NK-92 (cell line): ENCODE results near the gene SYNPO2L.
"Not testable (repeated sequence)": the region's sequence is repeated elsewhere in the genome, so short reads cannot be mapped to it uniquely, and the experiment has no call there.

Experiments
- DNase-seq: peaks from one replicate; lab custom pipeline; 2025; ENCODE audit not compliant: unreplicated experiment; lab: John Stamatoyannopoulos, UW

Gene SYNPO2L

GRCh38 chr10:73623056-73623455 is 32.8 kb downstream of the SYNPO2L start:
- no peak for DNase-seq

GRCh38 chr10:73620974-73621373 is 34.9 kb downstream of the SYNPO2L start:
- not testable (repeated sequence) for DNase-seq

GRCh38 chr10:73617143-73617542 is 38.7 kb downstream of the SYNPO2L start:
- not testable (repeated sequence) for DNase-seq

GRCh38 chr10:73614720-73615119 is 41.1 kb downstream of the SYNPO2L start:
- DNase-seq = no peak

DNA sequence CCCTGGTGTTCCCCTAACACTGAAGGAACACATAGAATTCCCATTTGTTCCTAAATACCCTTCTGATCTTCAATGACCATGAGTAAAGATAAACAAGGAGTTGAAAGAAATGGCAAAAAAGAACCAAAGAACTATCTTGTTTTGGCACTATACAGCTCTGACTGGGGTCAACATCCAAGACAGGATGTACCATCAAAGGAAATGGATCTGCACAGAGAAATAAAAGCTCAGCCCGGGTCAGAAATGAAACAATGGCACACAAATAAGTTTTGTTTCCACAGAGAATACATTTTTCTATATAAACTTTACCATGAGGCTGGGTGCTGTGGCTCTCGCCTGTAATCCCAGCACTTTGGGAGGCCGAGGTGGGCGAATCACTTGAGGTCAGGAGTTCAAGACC is 46.7 kb downstream of the SYNPO2L start:
- DNase-seq = no peak

DNA sequence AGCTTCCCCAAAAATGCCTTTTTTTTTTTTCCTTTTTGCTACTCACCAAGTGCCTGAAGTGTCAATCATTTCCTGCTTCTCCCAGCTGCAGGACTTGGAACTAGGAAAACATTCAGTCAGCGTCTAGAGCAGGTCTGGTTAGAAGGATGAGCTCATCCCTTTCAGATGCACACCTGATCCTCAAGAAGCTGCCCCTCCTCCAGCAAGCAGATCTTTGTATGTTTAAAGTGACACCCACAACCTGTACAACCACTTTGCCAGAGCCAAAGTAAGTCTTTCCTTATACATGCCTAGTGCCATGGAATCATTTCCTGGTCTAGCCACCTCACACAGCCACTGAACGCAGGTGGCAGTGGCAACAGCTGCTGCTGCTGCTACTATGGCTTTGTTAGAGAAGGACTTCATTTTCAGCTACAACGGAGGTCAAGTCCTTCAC is 54.3 kb downstream of the SYNPO2L start:
- DNase-seq = no peak

- DNase-seq = no peak
Observed at GRCh38 chr10:73597346-73597745, 58.5 kb downstream of the SYNPO2L start.
